ENCODE results near the gene ANKMY1. TPM values are rescaled to one million over a fixed set of nuclear protein-coding genes. Genes with fewer than 3 reads are reported as not detected.

ANKMY1 gene
- total and polyA plus RNA-seq, 2 experiments from 2014 or later: 2.3 to 8.9 TPM

DNA sequence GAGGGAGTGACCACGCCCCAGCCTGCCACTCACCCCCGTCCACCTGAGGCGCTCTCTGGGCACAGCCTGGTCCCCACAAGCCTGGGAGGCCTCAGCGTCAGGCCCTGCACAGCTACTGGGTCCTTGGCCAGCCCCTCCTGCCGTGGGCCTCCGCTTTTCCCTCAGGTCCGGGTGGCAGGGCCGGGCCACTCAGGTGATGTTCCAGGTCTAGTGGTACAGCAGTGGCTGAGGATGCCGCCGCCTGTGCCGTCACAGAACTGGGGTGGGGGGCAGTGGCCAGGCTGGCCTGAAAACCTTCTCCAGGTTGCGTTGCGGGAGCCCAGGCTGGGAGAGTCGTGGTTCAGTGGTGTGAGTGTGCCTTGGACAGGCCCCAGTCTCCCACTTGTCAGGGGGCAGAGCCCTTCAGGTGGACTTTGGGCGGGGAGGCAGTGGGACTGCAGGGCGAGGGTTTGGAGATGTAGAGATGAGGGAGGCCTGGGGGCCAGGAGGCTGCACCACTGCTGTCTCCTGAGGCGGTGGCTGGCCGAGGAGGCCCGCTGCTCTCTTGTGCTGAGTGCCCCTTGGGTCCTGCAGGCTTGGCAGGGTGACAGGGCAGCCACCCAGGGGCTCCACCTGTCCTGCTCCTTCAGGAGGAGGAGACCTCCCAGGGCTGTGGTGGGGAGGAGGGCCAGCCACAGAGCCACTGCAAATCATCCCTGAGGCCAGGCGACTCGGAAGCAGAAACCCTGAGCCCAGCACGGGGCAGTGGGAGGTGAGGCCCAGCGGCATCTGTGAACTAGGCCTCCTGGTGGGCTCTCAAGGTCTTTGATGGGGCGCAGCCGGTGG is 114.7 kb downstream of the ANKMY1 start:
- no peak overlapping the region for H3K4me3 ChIP-seq
- no peaks in the 10 kb centered on the region for H3K9me3 Mint-ChIP-seq
- H4K20me1 ChIP-seq (replicated peaks; ENCODE audit: insufficient read depth): no peaks in the 10 kb centered on the region; the same call in 1 of the 2 replicates
- H3K79me2 ChIP-seq (replicated peaks; ENCODE audit: insufficient read depth): peaks cover 6% of the 10 kb centered on the region; the same call in 1 of the 2 replicates
- H3K27me3 ChIP-seq (ENCODE audit: insufficient read depth): peaks cover under 1% of the 10 kb centered on the region; the same call in 1 of the 2 replicates
- ATAC-seq: no peak
- H3K27ac ChIP-seq (ENCODE audit: low read depth): no peak overlapping the region
- H3K36me3 ChIP-seq (ENCODE audit: insufficient read depth): no peaks in the 10 kb centered on the region
- H2AFZ ChIP-seq: no peak overlapping the region
- no peaks in the 10 kb centered on the region for H3K9me2 ChIP-seq (ENCODE audit: insufficient read depth)
- no peak overlapping the region for H3K4me2 ChIP-seq
- no peak for DNase-seq (ENCODE audit: low spot score)
- TF ChIP-seq EZH2phosphoT487 (IDR thresholded peaks at IDR 0.05; ENCODE audit: unreplicated experiment) (no peak), NANOG (IDR thresholded peaks at IDR 0.05; ENCODE audit: borderline replicate concordance) (no peak), POLR2AphosphoS5 (IDR thresholded peaks at IDR 0.05; ENCODE audit: low read depth) (no peak), ZNF114 (CRISPR knock-in tag; IDR thresholded peaks at IDR 0.05) (no peak), ZNF331 (CRISPR knock-in tag; IDR thresholded peaks at IDR 0.05; ENCODE audit: low read depth) (no peak), CREB1 (CRISPR knock-in tag; IDR thresholded peaks at IDR 0.05; ENCODE audit: low read depth) (no peak)
- TF ChIP-seq, protein P1, sequence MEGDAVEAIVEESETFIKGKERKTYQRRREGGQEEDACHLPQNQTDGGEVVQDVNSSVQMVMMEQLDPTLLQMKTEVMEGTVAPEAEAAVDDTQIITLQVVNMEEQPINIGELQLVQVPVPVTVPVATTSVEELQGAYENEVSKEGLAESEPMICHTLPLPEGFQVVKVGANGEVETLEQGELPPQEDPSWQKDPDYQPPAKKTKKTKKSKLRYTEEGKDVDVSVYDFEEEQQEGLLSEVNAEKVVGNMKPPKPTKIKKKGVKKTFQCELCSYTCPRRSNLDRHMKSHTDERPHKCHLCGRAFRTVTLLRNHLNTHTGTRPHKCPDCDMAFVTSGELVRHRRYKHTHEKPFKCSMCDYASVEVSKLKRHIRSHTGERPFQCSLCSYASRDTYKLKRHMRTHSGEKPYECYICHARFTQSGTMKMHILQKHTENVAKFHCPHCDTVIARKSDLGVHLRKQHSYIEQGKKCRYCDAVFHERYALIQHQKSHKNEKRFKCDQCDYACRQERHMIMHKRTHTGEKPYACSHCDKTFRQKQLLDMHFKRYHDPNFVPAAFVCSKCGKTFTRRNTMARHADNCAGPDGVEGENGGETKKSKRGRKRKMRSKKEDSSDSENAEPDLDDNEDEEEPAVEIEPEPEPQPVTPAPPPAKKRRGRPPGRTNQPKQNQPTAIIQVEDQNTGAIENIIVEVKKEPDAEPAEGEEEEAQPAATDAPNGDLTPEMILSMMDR (conservative IDR thresholded peaks at IDR 0.05; ENCODE audit: low read depth in 2 of 2): no peak
- H3K36me3 Mint-ChIP-seq (ENCODE audit: low read depth): no peaks in the 10 kb centered on the region
- no peaks in the 10 kb centered on the region for H3K4me1 Mint-ChIP-seq
- H3K27me3 Mint-ChIP-seq (ENCODE audit: insufficient read depth, low read depth, poor library complexity): peaks cover 8% of the 10 kb centered on the region
- no peaks in the 10 kb centered on the region for H3F3A ChIP-seq (replicated peaks; ENCODE audit: low read depth)
- no peak overlapping the region for H3K4me3 Mint-ChIP-seq
- no peak overlapping the region for H3K27ac Mint-ChIP-seq
- no peaks in the 10 kb centered on the region; the same call in 1 of the 2 replicates for H3K4me1 ChIP-seq (ENCODE audit: insufficient read depth)

DNA sequence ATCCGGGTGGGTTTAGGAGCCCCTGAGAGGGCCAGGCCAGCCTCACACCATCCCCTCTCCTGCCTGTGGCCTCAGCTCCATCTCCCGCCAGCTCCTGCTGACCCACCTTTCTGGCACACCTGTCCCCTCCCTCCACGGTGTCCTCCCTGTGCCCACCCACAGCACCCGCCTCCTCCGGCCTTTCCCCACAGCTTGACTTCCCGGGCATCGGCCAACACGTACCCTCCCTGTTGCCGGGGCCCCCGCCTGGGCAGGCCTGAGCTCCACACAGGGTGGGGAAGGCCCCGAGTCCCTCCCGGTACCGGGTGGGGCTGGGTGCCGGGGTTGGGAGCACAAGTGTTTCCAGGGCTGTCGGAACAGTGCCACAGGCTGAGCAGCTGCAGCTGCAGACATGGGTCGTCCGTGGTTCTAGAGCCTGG is 115.8 kb downstream of the ANKMY1 start:
- no peak for DNase-seq (ENCODE audit: low spot score)
- H3K4me2 ChIP-seq: no peak overlapping the region
- H3K27ac ChIP-seq (ENCODE audit: low read depth): no peak overlapping the region
- Mint-ChIP-seq H3K27ac (no peak overlapping the region), H3K9me3 (no peaks in the 10 kb centered on the region), H3K36me3 (ENCODE audit: low read depth) (no peaks in the 10 kb centered on the region), H3K4me1 (no peaks in the 10 kb centered on the region), H3K4me3 (no peak overlapping the region), H3K27me3 (ENCODE audit: insufficient read depth, low read depth, poor library complexity) (peaks cover 19% of the 10 kb centered on the region)
- H3K4me1 ChIP-seq (ENCODE audit: insufficient read depth): peaks cover 1% of the 10 kb centered on the region; the same call in 1 of the 2 replicates
- H3K9me2 ChIP-seq (ENCODE audit: insufficient read depth): no peaks in the 10 kb centered on the region
- no peak for ATAC-seq
- H2AFZ ChIP-seq: no peak overlapping the region
- no peaks in the 10 kb centered on the region for H3K36me3 ChIP-seq (ENCODE audit: insufficient read depth)
- no peaks in the 10 kb centered on the region for H3F3A ChIP-seq (replicated peaks; ENCODE audit: low read depth)
- H3K4me3 ChIP-seq: no peak overlapping the region
- H3K27me3 ChIP-seq (ENCODE audit: insufficient read depth): peaks cover 12% of the 10 kb centered on the region
- H3K79me2 ChIP-seq (replicated peaks; ENCODE audit: insufficient read depth): peaks cover 11% of the 10 kb centered on the region; the same call in 1 of the 2 replicates
- H4K20me1 ChIP-seq (replicated peaks; ENCODE audit: insufficient read depth): peaks cover 7% of the 10 kb centered on the region
- TF ChIP-seq NANOG (IDR thresholded peaks at IDR 0.05; ENCODE audit: borderline replicate concordance): no peak
- no peak for TF ChIP-seq POLR2AphosphoS5 (IDR thresholded peaks at IDR 0.05; ENCODE audit: low read depth)
- no peak for TF ChIP-seq ZNF114 (CRISPR knock-in tag; IDR thresholded peaks at IDR 0.05)
- TF ChIP-seq ZNF462 (CRISPR knock-in tag; IDR thresholded peaks at IDR 0.05): no peak
- TF ChIP-seq, protein P1 (conservative IDR thresholded peaks at IDR 0.05; ENCODE audit: low read depth in 2 of 2): no peak
- TF ChIP-seq STAT1 (IDR thresholded peaks at IDR 0.05; ENCODE audit: unreplicated experiment): no peak
- no peak for TF ChIP-seq EZH2phosphoT487 (IDR thresholded peaks at IDR 0.05; ENCODE audit: unreplicated experiment)
